ENCODE data around the gene WNT16. TPM values are rescaled to one million over a fixed set of nuclear protein-coding genes. Genes with fewer than 3 reads are reported as not detected.

Gene WNT16
- total and polyA plus RNA-seq, 2 donors (not counting 1 experiment from before 2014, with no cell fraction given): 1.2 to 3.8 TPM

- Histone ChIP-seq H3K9ac (ENCODE audit: insufficient read depth, low read length) (no peak overlapping the region), H4K20me1 (ENCODE audit: control insufficient read depth, extremely low read depth, insufficient read depth, low read length) (no peaks in the 10 kb centered on the region), H3K4me1 (ENCODE audit: control insufficient read depth, extremely low read depth, insufficient read depth, low read length) (no peaks in the 10 kb centered on the region), H2AFZ (ENCODE audit: low read length) (no peak overlapping the region), H3K27ac (ENCODE audit: insufficient read depth, low read length) (no peak overlapping the region), H3K27me3 (ENCODE audit: control insufficient read depth, insufficient read depth, low read length) (peaks cover 3% of the 10 kb centered on the region), H3K4me3 (replicated peaks in 1 of 4; ENCODE audit: control extremely low read depth in 1 of 4, insufficient read depth in 1 of 4, low read depth in 3 of 4, low read length in 4 of 4) (no peak overlapping the region), H3K4me2 (ENCODE audit: extremely low read depth, insufficient read depth, low read length) (no peak overlapping the region), H3K9me3 (ENCODE audit: control insufficient read depth, insufficient read depth, low read depth, low read length) (no peaks in the 10 kb centered on the region), H3K79me2 (ENCODE audit: control insufficient read depth, insufficient read depth, low read length) (no peaks in the 10 kb centered on the region), H3K36me3 (ENCODE audit: control insufficient read depth, insufficient read depth, low read length) (no peaks in the 10 kb centered on the region)
- TF ChIP-seq, protein P1, sequence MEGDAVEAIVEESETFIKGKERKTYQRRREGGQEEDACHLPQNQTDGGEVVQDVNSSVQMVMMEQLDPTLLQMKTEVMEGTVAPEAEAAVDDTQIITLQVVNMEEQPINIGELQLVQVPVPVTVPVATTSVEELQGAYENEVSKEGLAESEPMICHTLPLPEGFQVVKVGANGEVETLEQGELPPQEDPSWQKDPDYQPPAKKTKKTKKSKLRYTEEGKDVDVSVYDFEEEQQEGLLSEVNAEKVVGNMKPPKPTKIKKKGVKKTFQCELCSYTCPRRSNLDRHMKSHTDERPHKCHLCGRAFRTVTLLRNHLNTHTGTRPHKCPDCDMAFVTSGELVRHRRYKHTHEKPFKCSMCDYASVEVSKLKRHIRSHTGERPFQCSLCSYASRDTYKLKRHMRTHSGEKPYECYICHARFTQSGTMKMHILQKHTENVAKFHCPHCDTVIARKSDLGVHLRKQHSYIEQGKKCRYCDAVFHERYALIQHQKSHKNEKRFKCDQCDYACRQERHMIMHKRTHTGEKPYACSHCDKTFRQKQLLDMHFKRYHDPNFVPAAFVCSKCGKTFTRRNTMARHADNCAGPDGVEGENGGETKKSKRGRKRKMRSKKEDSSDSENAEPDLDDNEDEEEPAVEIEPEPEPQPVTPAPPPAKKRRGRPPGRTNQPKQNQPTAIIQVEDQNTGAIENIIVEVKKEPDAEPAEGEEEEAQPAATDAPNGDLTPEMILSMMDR (conservative IDR thresholded peaks at IDR 0.05 in 1 of 2, IDR thresholded peaks at IDR 0.05 in 1 of 2; ENCODE audit: low read depth in 1 of 2, low read length in 2 of 2): no peak
- no peak for TF ChIP-seq EZH2 (IDR thresholded peaks at IDR 0.05; ENCODE audit: low read length, missing control alignments)
- DNase-seq (ENCODE audit: low read depth in 2 of 2): no peak
Observed at GRCh38 chr7:121323515-121324302, 5.1 kb upstream of the WNT16 start.

- peaks cover 6% of the 10 kb centered on the region for H3K4me1 ChIP-seq (ENCODE audit: control insufficient read depth, extremely low read depth, insufficient read depth, low read length)
- peaks cover 17% of the 10 kb centered on the region for H3K27me3 ChIP-seq (ENCODE audit: control insufficient read depth, insufficient read depth, low read length)
- no peak for DNase-seq (ENCODE audit: low read depth in 2 of 2)
- H3K79me2 ChIP-seq (ENCODE audit: control insufficient read depth, insufficient read depth, low read length): no peaks in the 10 kb centered on the region
- no peak overlapping the region for H3K9ac ChIP-seq (ENCODE audit: insufficient read depth, low read length)
- no peak overlapping the region for H3K4me2 ChIP-seq (ENCODE audit: extremely low read depth, insufficient read depth, low read length)
- no peak overlapping the region for H2AFZ ChIP-seq (ENCODE audit: low read length)
- no peak overlapping the region for H3K4me3 ChIP-seq (replicated peaks in 1 of 4; ENCODE audit: control extremely low read depth in 1 of 4, insufficient read depth in 1 of 4, low read depth in 3 of 4, low read length in 4 of 4)
- no peak overlapping the region for H3K27ac ChIP-seq (ENCODE audit: insufficient read depth, low read length)
- no peaks in the 10 kb centered on the region for H3K36me3 ChIP-seq (ENCODE audit: control insufficient read depth, insufficient read depth, low read length)
- no peaks in the 10 kb centered on the region for H3K9me3 ChIP-seq (ENCODE audit: control insufficient read depth, insufficient read depth, low read depth, low read length)
- H4K20me1 ChIP-seq (ENCODE audit: control insufficient read depth, extremely low read depth, insufficient read depth, low read length): no peaks in the 10 kb centered on the region
- TF ChIP-seq EZH2 (IDR thresholded peaks at IDR 0.05; ENCODE audit: low read length, missing control alignments): no peak
- TF ChIP-seq, protein P1 (conservative IDR thresholded peaks at IDR 0.05 in 1 of 2, IDR thresholded peaks at IDR 0.05 in 1 of 2; ENCODE audit: low read depth in 1 of 2, low read length in 2 of 2): no peak
Observed at GRCh38 chr7:121327671-121328070, 1.1 kb upstream of the WNT16 start.

- H3K9me3 ChIP-seq (ENCODE audit: control insufficient read depth, insufficient read depth, low read depth, low read length): no peaks in the 10 kb centered on the region
- H4K20me1 ChIP-seq (ENCODE audit: control insufficient read depth, extremely low read depth, insufficient read depth, low read length): no peaks in the 10 kb centered on the region
- H3K27ac ChIP-seq (ENCODE audit: insufficient read depth, low read length): no peak overlapping the region
- peaks cover 17% of the 10 kb centered on the region for H3K27me3 ChIP-seq (ENCODE audit: control insufficient read depth, insufficient read depth, low read length)
- no peak overlapping the region for H2AFZ ChIP-seq (ENCODE audit: low read length)
- no peaks in the 10 kb centered on the region for H3K79me2 ChIP-seq (ENCODE audit: control insufficient read depth, insufficient read depth, low read length)
- no peaks in the 10 kb centered on the region for H3K36me3 ChIP-seq (ENCODE audit: control insufficient read depth, insufficient read depth, low read length)
- H3K4me3 ChIP-seq (replicated peaks in 1 of 4; ENCODE audit: control extremely low read depth in 1 of 4, insufficient read depth in 1 of 4, low read depth in 3 of 4, low read length in 4 of 4): peak overlapping the region; percentile 65 to 74 (median 70)
- H3K9ac ChIP-seq (ENCODE audit: insufficient read depth, low read length): no peak overlapping the region
- H3K4me2 ChIP-seq (ENCODE audit: extremely low read depth, insufficient read depth, low read length): peak overlapping the region; percentile 93
- DNase-seq (ENCODE audit: low read depth in 2 of 2): peak in 1 of 2 donors; percentile 23
- H3K4me1 ChIP-seq (ENCODE audit: control insufficient read depth, extremely low read depth, insufficient read depth, low read length): peaks cover 6% of the 10 kb centered on the region
- TF ChIP-seq EZH2 (IDR thresholded peaks at IDR 0.05; ENCODE audit: low read length, missing control alignments): no peak
- TF ChIP-seq, protein P1 (conservative IDR thresholded peaks at IDR 0.05 in 1 of 2, IDR thresholded peaks at IDR 0.05 in 1 of 2; ENCODE audit: low read depth in 1 of 2, low read length in 2 of 2): peak in 1 of 2 donors; percentile 0
Observed at GRCh38 chr7:121329191-121330052, 622 bp downstream of the WNT16 start.

Measured in fibroblast of lung (primary cell).